ENCODE data around the gene DOK3.

Gene DOK3

GRCh38 chr5:177509381-177509951, at the start of gene DOK3:
TSS of gene DOK3 (minus strand) at chr5:177509826. CDS start at chr5:177509540, 286 bp downstream.
- in situ Hi-C loops (cut with MboI; ENCODE audit: low sequenced_read_pairs) = no loop called here

- in situ Hi-C loops (cut with MboI; ENCODE audit: low sequenced_read_pairs) = no loop called here
Observed at GRCh38 chr5:177557796-177558195, 48.2 kb upstream of the DOK3 start.

- in situ Hi-C loops (cut with MboI; ENCODE audit: low sequenced_read_pairs) = no loop called here
Observed at GRCh38 chr5:177557041-177557647, 47.5 kb upstream of the DOK3 start.

GRCh38 chr5:177555665-177556064, 46.0 kb upstream of the DOK3 start:
- in situ Hi-C loops (cut with MboI; ENCODE audit: low sequenced_read_pairs) = no loop called here

- in situ Hi-C loops (cut with MboI; ENCODE audit: low sequenced_read_pairs) = no loop called here
Observed at GRCh38 chr5:177555228-177555627, 45.6 kb upstream of the DOK3 start.

- in situ Hi-C loops (cut with MboI; ENCODE audit: low sequenced_read_pairs) = no loop called here
Observed at GRCh38 chr5:177554474-177555111, 45.0 kb upstream of the DOK3 start, which contains the start of gene FAM193B. TSS of gene FAM193B (minus strand) at chr5:177554563. CDS start at chr5:177554458, 105 bp downstream.

- in situ Hi-C loops (cut with MboI; ENCODE audit: low sequenced_read_pairs) = no loop called here
Observed at GRCh38 chr5:177553671-177554429, 44.2 kb upstream of the DOK3 start.

GRCh38 chr5:177552839-177553455, 43.3 kb upstream of the DOK3 start:
- in situ Hi-C loops (cut with MboI; ENCODE audit: low sequenced_read_pairs) = no loop called here

- in situ Hi-C loops (cut with MboI; ENCODE audit: low sequenced_read_pairs) = no loop called here
Observed at GRCh38 chr5:177550122-177550521, 40.5 kb upstream of the DOK3 start.

- in situ Hi-C loops (cut with MboI; ENCODE audit: low sequenced_read_pairs) = no loop called here
Observed at GRCh38 chr5:177548495-177548894, 38.9 kb upstream of the DOK3 start.

- in situ Hi-C loops (cut with MboI; ENCODE audit: low sequenced_read_pairs) = no loop called here
Observed at GRCh38 chr5:177547736-177548135, 38.1 kb upstream of the DOK3 start.

GRCh38 chr5:177546258-177546741, 36.7 kb upstream of the DOK3 start:
- in situ Hi-C loops (cut with MboI; ENCODE audit: low sequenced_read_pairs) = no loop called here

GRCh38 chr5:177545487-177546257, 36.0 kb upstream of the DOK3 start:
- in situ Hi-C loops (cut with MboI; ENCODE audit: low sequenced_read_pairs) = no loop called here

- in situ Hi-C loops (cut with MboI; ENCODE audit: low sequenced_read_pairs) = no loop called here
Observed at GRCh38 chr5:177542816-177543465, 33.3 kb upstream of the DOK3 start.

- in situ Hi-C loops (cut with MboI; ENCODE audit: low sequenced_read_pairs) = no loop called here
Observed at GRCh38 chr5:177540438-177540837, 30.8 kb upstream of the DOK3 start.

GRCh38 chr5:177539411-177539810, 29.8 kb upstream of the DOK3 start:
- in situ Hi-C loops (cut with MboI; ENCODE audit: low sequenced_read_pairs) = no loop called here

GRCh38 chr5:177538876-177539275, 29.2 kb upstream of the DOK3 start:
- in situ Hi-C loops (cut with MboI; ENCODE audit: low sequenced_read_pairs) = no loop called here

- in situ Hi-C loops (cut with MboI; ENCODE audit: low sequenced_read_pairs) = no loop called here
Observed at GRCh38 chr5:177537389-177538361, 28.0 kb upstream of the DOK3 start.

GRCh38 chr5:177536386-177536785, 26.8 kb upstream of the DOK3 start:
- in situ Hi-C loops (cut with MboI; ENCODE audit: low sequenced_read_pairs) = no loop called here

Data from HL-60/S4 treated with retinoic acid at 250 ng/mL for 4 days and 3 days (cell line).